SK-N-SH (cell line): ENCODE measurements around the gene FKBP2. TPM values are rescaled to one million over a fixed set of nuclear protein-coding genes. Genes with fewer than 3 reads are reported as not detected.
A peak's percentile ranks its signal among the peaks of the same experiment; 100 is the strongest.

Source experiments
- CTCF ChIA-PET: fragments of 300-600, 350-600 bp; formaldehyde crosslinking; extraction: SDS; loops from one replicate; lab custom pipeline; 2021; lab: Yijun Ruan, JAX
- POLR2A ChIA-PET: fragments of 350-600 bp; sonication (Branson Sonifier 250); formaldehyde crosslinking; extraction: SDS; loops from one replicate; lab custom pipeline; 2020; ENCODE audit warnings: antibody characterized with exemption, inconsistent platforms; lab: Yijun Ruan, JAX
- DNase-seq: peaks from one replicate; pipeline ENCODE4 v3.0.0; 2012
- H2AFZ ChIP-seq: fragments of 200-600 bp; sonication (generic); 2 replicates; pipeline ENCODE4 v1.8.1; 2016; ENCODE audit warnings: antibody characterized with exemption, mild to moderate bottlenecking, low read depth
- H3F3A ChIP-seq: fragments of 200-600 bp; sonication (generic); replicated peaks from 2 replicates; pipeline ENCODE3; 2016; ENCODE audit warnings: antibody characterized with exemption, mild to moderate bottlenecking; ENCODE audit not compliant: insufficient read depth
- H3K27ac ChIP-seq, 2 experiments: fragments of 200-500 bp in 1 of 2; fragments of 200-600 bp in 1 of 2; sonication (Bioruptor generic) in 1 of 2; sonication (generic), shearing (Covaris generic) in 1 of 2; 2 replicates each; pipeline versions ENCODE4 v1.5.1 to v1.6.1; 2014 to 2016; ENCODE audit warnings: low read depth in 2 of 2, inconsistent platforms in 1 of 2, low read length in 1 of 2, mild to moderate bottlenecking in 1 of 2, mixed read lengths in 1 of 2
- H3K27me3 ChIP-seq: fragments of 200-600 bp; sonication (generic), shearing (Covaris generic); 2 replicates; pipeline ENCODE4 v1.6.1; 2016; ENCODE audit warnings: mixed run types; ENCODE audit not compliant: insufficient read depth
- H3K36me3 ChIP-seq, 2 experiments: fragments of 200-500 bp in 1 of 2; fragments of 200-600 bp in 1 of 2; sonication (Bioruptor generic) in 1 of 2; sonication (generic) in 1 of 2; replicated peaks in 1 of 2; 2 replicates each; pipeline versions ENCODE3 to v1.5.1; 2014 to 2016; ENCODE audit warnings: low read length in 1 of 2, mild to moderate bottlenecking in 1 of 2; ENCODE audit not compliant: insufficient read depth in 2 of 2, control insufficient read depth in 1 of 2
- H3K4me1 ChIP-seq, 2 experiments: fragments of 200-500 bp in 1 of 2; fragments of 200-600 bp in 1 of 2; sonication (Bioruptor generic) in 1 of 2; sonication (generic), shearing (Covaris generic) in 1 of 2; 2 replicates each; pipeline versions ENCODE4 v1.5.1 to v1.6.1; 2014 to 2016; ENCODE audit warnings: low read depth in 1 of 2, low read length in 1 of 2, mixed run types in 1 of 2; ENCODE audit not compliant: insufficient read depth in 2 of 2, control insufficient read depth in 1 of 2
- H3K4me2 ChIP-seq: fragments of 200-600 bp; sonication (generic), shearing (Covaris generic); 2 replicates; pipeline ENCODE4 v1.6.1; 2017; ENCODE audit warnings: mixed run types
- H3K4me3 ChIP-seq, 2 experiments: fragments of 200-500 bp in 1 of 2; fragments of 200-600 bp in 1 of 2; sonication (Bioruptor generic) in 1 of 2; sonication (generic), shearing (Covaris generic) in 1 of 2; 2 replicates each; pipeline versions ENCODE4 v1.5.1 to v1.8.1; 2014 to 2016; ENCODE audit warnings: low read depth in 2 of 2, inconsistent platforms in 1 of 2, low read length in 1 of 2, mild to moderate bottlenecking in 1 of 2, mixed read lengths in 1 of 2, moderate library complexity in 1 of 2
- H3K79me2 ChIP-seq: fragments of 200-600 bp; sonication (generic); 2 replicates; pipeline ENCODE4 v1.8.1; 2017; ENCODE audit warnings: mild to moderate bottlenecking; ENCODE audit not compliant: insufficient read depth
- H3K9ac ChIP-seq: fragments of 200-600 bp; sonication (generic); 2 replicates; pipeline ENCODE4 v1.6.1; 2017; ENCODE audit warnings: mixed run types
- H3K9me2 ChIP-seq: fragments of 200-600 bp; sonication (generic); 2 replicates; pipeline ENCODE4 v1.6.1; 2017; ENCODE audit warnings: mixed run types
- H3K9me3 ChIP-seq: fragments of 200-600 bp; sonication (generic); 2 replicates; pipeline ENCODE4 v1.6.1; 2017; ENCODE audit warnings: mixed run types, mild to moderate bottlenecking, moderate library complexity
- H4K20me1 ChIP-seq: fragments of 200-600 bp; sonication (generic); 2 replicates; pipeline ENCODE4 v1.6.1; 2017; ENCODE audit warnings: mild to moderate bottlenecking, mixed run types; ENCODE audit not compliant: insufficient read depth
- CHD2 ChIP-seq: fragments of 150-350 bp; IDR thresholded peaks from 2 replicates; pipeline ENCODE4 v1.6.1; 2018; ENCODE audit warnings: low read length; ENCODE audit not compliant: partially characterized antibody
- EP300 ChIP-seq, 2 experiments: IDR thresholded peaks; 2 replicates each; pipeline versions ENCODE4 v1.4.0 to v1.6.1; 2012; ENCODE audit warnings: borderline replicate concordance in 1 of 2, low read depth in 1 of 2, low read length in 1 of 2
- FOSL2 ChIP-seq: IDR thresholded peaks from 2 replicates; pipeline ENCODE4 v1.4.0; 2012; ENCODE audit warnings: low read depth, mild to moderate bottlenecking, moderate library complexity, borderline replicate concordance
- FOXJ3 ChIP-seq: sonication (generic); formaldehyde crosslinking; IDR thresholded peaks from 2 replicates; pipeline ENCODE4 v1.5.1; 2020; ENCODE audit warnings: mild to moderate bottlenecking, missing genetic modification reagents
- GATA2 ChIP-seq: sonication (generic); formaldehyde crosslinking; IDR thresholded peaks from 2 replicates; pipeline ENCODE4 v1.5.0; 2020; ENCODE audit warnings: mild to moderate bottlenecking, missing genetic modification reagents
- MXI1 ChIP-seq: IDR thresholded peaks from 2 replicates; pipeline ENCODE4 v1.6.1; 2012; ENCODE audit warnings: mild to moderate bottlenecking, low read depth, low read length, improper control_type of control experiment
- NFIC ChIP-seq: IDR thresholded peaks from 2 replicates; pipeline ENCODE4 v1.4.0; 2012; ENCODE audit warnings: borderline replicate concordance
- RAD21 ChIP-seq: IDR thresholded peaks from 2 replicates; pipeline ENCODE4 v1.6.1; 2012; ENCODE audit warnings: mild to moderate bottlenecking, low read length
- RXRA ChIP-seq: IDR thresholded peaks from 2 replicates; pipeline ENCODE4 v1.4.0; 2012; ENCODE audit warnings: low read depth, mild to moderate bottlenecking, borderline replicate concordance
- TAF1 ChIP-seq: IDR thresholded peaks from 2 replicates; pipeline ENCODE4 v1.6.1; 2012; ENCODE audit warnings: low read depth, mild to moderate bottlenecking, low read length, moderate library complexity, borderline replicate concordance
- WGBS: methylation state at CpG from one replicate; pipeline ENCODE4 v1.1.6; 2017; ENCODE audit warnings: low lambda C conversion rate; 5-methylcytosine and 5-hydroxymethylcytosine counted together
- polyA plus RNA-seq, 3 experiments: library from polyadenylated mRNA; depleted of rRNA; stranded (reverse); fragments of >200 nt; gene quantifications; 2 replicates each; pipeline ENCODE4 v1.2.3, GENCODE V29; 2012
- TF ChIP-seq, protein P1 (sequence below): IDR thresholded peaks from 2 replicates; pipeline ENCODE4; 2012
- TF ChIP-seq, protein P2 (sequence below): fragments of 150-350 bp; IDR thresholded peaks from 2 replicates; pipeline ENCODE4 v1.6.1; 2017; ENCODE audit warnings: antibody characterized with exemption, low read length, low read depth, borderline replicate concordance

Gene FKBP2
- polyA plus RNA-seq, 1 of the 3 experiments (the other 2 are of a cell fraction) = 127 TPM

DNA sequence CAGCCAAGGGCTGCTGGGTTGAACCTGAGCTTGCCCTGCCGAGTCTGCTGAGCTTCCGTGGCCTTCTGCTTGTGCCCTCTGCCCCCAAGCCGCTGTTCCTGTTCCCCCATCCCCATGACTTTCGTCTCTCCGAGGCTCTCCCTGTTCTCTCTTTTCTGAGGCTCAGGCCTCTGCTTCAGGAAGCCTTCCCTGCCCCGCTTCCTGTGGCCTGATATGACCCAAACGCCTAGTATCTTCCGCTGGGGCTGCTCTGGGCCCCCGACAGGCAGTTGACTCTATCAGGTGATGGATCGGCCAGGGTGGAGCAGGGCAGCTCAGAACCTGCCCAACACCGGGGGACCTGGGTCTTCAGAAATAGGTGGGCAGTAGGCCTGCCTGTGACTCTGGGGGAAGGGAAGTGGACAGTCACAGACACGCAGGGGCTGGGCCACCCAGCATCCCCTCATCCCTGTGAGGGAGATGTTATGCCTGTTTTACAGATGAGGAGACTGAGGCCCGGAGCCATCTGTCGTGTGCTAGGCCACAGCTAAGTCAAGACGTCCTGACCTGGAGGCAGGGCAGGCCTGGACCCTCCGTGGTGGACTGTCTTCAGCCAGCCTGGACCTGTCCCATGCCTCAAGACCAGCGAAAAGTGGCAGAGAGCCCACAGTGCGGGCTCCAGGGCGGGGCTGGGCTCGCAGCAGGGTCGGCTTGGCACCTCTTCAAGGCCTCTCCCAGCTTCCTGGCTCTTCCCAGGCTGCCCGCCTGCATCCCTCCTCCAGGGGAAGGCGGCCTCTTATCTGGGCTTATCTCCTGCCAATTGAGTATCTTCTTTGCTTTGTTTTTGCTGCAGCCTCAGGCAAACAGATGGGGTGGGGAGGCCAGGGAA, 27.4 kb downstream of the FKBP2 start:
- H3K79me2 ChIP-seq = peaks cover 19% of the 10 kb centered on the region
- no peaks in the 10 kb centered on the region for H3K9me2 ChIP-seq
- H3K4me3 ChIP-seq = peak overlapping the region in 1 of 2 experiments; percentile 60; a peak in 2 of 4 replicates
- H3K27me3 ChIP-seq = no peaks in the 10 kb centered on the region
- no peak overlapping the region for H2AFZ ChIP-seq
- H4K20me1 ChIP-seq = no peaks in the 10 kb centered on the region
- peaks cover 15 to 20% of the 10 kb centered on the region in 2 experiments for H3K36me3 ChIP-seq
- ChIA-PET CTCF (interaction anchor here (0.6 to 6.9 kb wide), 11 partner anchors 10 to 376 kb away, joined by 3 to 89 read pairs (median 4); partner anchors contain the start of genes ESRRA, KCNK4, PLCB3 and PRDX5), POLR2A (interaction anchor here (0.9 to 6.5 kb wide), 8 partner anchors 11 to 64 kb away, joined by 3 to 112 read pairs (median 3); partner anchors contain the start of genes BAD, ESRRA, FKBP2 and NUDT22)
- H3K27ac ChIP-seq = peak overlapping the region; percentile 88 to 97
- peaks cover 12 to 55% of the 10 kb centered on the region in 2 experiments; a peak in 3 of 4 replicates for H3K4me1 ChIP-seq
- WGBS = 74% methylated on average over 16 of the region's 23 CpGs
- no peaks in the 10 kb centered on the region for H3K9me3 ChIP-seq
- H3K4me2 ChIP-seq = peak overlapping the region; percentile 89
- peak overlapping the region; percentile 63 for H3K9ac ChIP-seq
- H3F3A ChIP-seq = peaks cover 40% of the 10 kb centered on the region
- peak; percentile 77 for DNase-seq
- TF ChIP-seq MXI1 (no peak), EP300 (IDR thresholded peaks at IDR 0.05; ENCODE audit: borderline replicate concordance in 1 of 2, low read depth in 1 of 2, low read length in 1 of 2) (peak in 1 of 2 experiments; percentile 52; a peak in 1 of 4 replicates), RAD21 (peak; percentile 17; the same call in 1 of the 2 replicates), GATA2 (CRISPR knock-in tag) (peak; percentile 90), CHD2 (peak; percentile 6), RXRA (no peak), TAF1 (0 out of 2 replicates have a peak, but pooled peaks have one; percentile 2), FOXJ3 (peak; percentile 81; the same call in 1 of the 2 replicates), FOSL2 (no peak), NFIC (peak; percentile 55)
- TF ChIP-seq, protein P1, sequence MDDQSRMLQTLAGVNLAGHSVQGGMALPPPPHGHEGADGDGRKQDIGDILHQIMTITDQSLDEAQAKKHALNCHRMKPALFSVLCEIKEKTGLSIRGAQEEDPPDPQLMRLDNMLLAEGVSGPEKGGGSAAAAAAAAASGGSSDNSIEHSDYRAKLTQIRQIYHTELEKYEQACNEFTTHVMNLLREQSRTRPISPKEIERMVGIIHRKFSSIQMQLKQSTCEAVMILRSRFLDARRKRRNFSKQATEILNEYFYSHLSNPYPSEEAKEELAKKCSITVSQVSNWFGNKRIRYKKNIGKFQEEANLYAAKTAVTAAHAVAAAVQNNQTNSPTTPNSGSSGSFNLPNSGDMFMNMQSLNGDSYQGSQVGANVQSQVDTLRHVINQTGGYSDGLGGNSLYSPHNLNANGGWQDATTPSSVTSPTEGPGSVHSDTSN = no peak
- TF ChIP-seq, protein P2, sequence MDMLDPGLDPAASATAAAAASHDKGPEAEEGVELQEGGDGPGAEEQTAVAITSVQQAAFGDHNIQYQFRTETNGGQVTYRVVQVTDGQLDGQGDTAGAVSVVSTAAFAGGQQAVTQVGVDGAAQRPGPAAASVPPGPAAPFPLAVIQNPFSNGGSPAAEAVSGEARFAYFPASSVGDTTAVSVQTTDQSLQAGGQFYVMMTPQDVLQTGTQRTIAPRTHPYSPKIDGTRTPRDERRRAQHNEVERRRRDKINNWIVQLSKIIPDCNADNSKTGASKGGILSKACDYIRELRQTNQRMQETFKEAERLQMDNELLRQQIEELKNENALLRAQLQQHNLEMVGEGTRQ = no peak
